Measurements from ENCODE around the gene TAAR9.

TAAR9 gene

GRCh38 chr6:132567566-132567965 is 29.5 kb downstream of the TAAR9 start:
- no peaks in the 10 kb centered on the region for H4K20me1 ChIP-seq (ENCODE audit: control insufficient read depth, insufficient read depth, low read depth, low read length)
- no peaks in the 10 kb centered on the region for H3F3A ChIP-seq (ENCODE audit: control insufficient read depth, insufficient read depth)
- no peaks in the 10 kb centered on the region for H3K9me3 ChIP-seq (ENCODE audit: control insufficient read depth, insufficient read depth, low read length)
- no peak overlapping the region for H3K27ac ChIP-seq (ENCODE audit: low read depth, low read length)
- H3K27me3 ChIP-seq (ENCODE audit: control insufficient read depth, low read length): no peaks in the 10 kb centered on the region
- H3K4me1 ChIP-seq (ENCODE audit: control insufficient read depth, low read length): no peaks in the 10 kb centered on the region
- no peaks in the 10 kb centered on the region for H3K9me2 ChIP-seq (replicated peaks; ENCODE audit: control insufficient read depth, low read length)
- TF ChIP-seq EZH2phosphoT487 (IDR thresholded peaks at IDR 0.05; ENCODE audit: borderline replicate concordance, low read length): no peak
- TF ChIP-seq, protein P1, sequence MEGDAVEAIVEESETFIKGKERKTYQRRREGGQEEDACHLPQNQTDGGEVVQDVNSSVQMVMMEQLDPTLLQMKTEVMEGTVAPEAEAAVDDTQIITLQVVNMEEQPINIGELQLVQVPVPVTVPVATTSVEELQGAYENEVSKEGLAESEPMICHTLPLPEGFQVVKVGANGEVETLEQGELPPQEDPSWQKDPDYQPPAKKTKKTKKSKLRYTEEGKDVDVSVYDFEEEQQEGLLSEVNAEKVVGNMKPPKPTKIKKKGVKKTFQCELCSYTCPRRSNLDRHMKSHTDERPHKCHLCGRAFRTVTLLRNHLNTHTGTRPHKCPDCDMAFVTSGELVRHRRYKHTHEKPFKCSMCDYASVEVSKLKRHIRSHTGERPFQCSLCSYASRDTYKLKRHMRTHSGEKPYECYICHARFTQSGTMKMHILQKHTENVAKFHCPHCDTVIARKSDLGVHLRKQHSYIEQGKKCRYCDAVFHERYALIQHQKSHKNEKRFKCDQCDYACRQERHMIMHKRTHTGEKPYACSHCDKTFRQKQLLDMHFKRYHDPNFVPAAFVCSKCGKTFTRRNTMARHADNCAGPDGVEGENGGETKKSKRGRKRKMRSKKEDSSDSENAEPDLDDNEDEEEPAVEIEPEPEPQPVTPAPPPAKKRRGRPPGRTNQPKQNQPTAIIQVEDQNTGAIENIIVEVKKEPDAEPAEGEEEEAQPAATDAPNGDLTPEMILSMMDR (IDR thresholded peaks at IDR 0.05; ENCODE audit: low read depth, low read length, poor library complexity, severe bottlenecking): no peak
- H3K36me3 ChIP-seq (ENCODE audit: control insufficient read depth, low read length): no peaks in the 10 kb centered on the region
- H3K79me2 ChIP-seq (ENCODE audit: control insufficient read depth, low read length): no peaks in the 10 kb centered on the region
- no peak overlapping the region for H3K4me2 ChIP-seq (ENCODE audit: low read length)
- H3K4me3 ChIP-seq (ENCODE audit: low read length): no peak overlapping the region

DNA sequence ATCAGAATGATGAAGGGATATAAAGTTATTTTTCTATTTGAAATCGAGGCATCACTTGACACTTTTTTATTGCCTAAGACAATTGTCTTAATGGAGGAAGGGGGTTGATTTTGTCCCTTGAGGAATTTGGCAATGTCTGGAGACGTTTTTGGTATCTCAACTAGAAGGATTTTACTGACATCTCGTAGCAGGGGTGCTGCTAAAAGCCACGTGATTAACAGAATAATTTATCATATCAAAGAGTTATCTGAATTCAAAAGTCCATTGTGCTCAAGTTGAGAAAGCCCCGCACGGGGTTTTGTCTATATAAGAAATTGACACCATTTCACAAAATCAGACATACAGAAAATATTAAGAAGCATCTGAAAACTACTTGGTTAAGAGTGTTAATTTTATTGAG is 30.5 kb downstream of the TAAR9 start:
- H3K36me3 ChIP-seq (ENCODE audit: control insufficient read depth, low read length): no peaks in the 10 kb centered on the region
- H3K9me2 ChIP-seq (replicated peaks; ENCODE audit: control insufficient read depth, low read length): no peaks in the 10 kb centered on the region
- no peaks in the 10 kb centered on the region for H3K27me3 ChIP-seq (ENCODE audit: control insufficient read depth, low read length)
- H3K4me3 ChIP-seq (ENCODE audit: low read length): no peak overlapping the region
- no peak overlapping the region for H3K27ac ChIP-seq (ENCODE audit: low read depth, low read length)
- H3K9me3 ChIP-seq (ENCODE audit: control insufficient read depth, insufficient read depth, low read length): no peaks in the 10 kb centered on the region
- no peaks in the 10 kb centered on the region for H3F3A ChIP-seq (ENCODE audit: control insufficient read depth, insufficient read depth)
- no peaks in the 10 kb centered on the region for H4K20me1 ChIP-seq (ENCODE audit: control insufficient read depth, insufficient read depth, low read depth, low read length)
- no peak for TF ChIP-seq EZH2phosphoT487 (IDR thresholded peaks at IDR 0.05; ENCODE audit: borderline replicate concordance, low read length)
- TF ChIP-seq, protein P1 (IDR thresholded peaks at IDR 0.05; ENCODE audit: low read depth, low read length, poor library complexity, severe bottlenecking): no peak
- H3K4me1 ChIP-seq (ENCODE audit: control insufficient read depth, low read length): no peaks in the 10 kb centered on the region
- H3K4me2 ChIP-seq (ENCODE audit: low read length): no peak overlapping the region
- H3K79me2 ChIP-seq (ENCODE audit: control insufficient read depth, low read length): no peaks in the 10 kb centered on the region

DNA sequence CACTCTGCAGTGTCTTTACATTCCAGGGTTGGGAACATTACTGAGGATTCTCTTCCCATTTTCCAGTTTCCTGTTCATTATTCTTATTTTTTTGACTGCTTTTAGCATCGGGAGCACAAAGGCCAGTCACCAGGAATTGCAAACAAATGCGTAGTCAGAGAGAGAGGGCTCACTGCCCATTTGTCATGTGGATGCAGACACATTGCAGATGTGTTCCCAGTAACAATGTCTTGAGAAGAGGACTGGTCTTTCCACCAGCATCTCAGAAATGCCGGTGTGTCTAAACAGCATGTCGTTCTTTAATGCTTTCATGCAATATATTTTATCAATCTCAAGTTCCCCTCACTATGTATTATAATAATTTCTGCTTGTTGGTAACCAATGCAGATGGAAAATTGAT is 31.1 kb downstream of the TAAR9 start:
- Histone ChIP-seq H3K79me2 (ENCODE audit: control insufficient read depth, low read length) (no peaks in the 10 kb centered on the region), H3K4me3 (ENCODE audit: low read length) (no peak overlapping the region), H3F3A (ENCODE audit: control insufficient read depth, insufficient read depth) (no peaks in the 10 kb centered on the region), H3K9me3 (ENCODE audit: control insufficient read depth, insufficient read depth, low read length) (no peaks in the 10 kb centered on the region), H3K4me2 (ENCODE audit: low read length) (no peak overlapping the region), H3K27ac (ENCODE audit: low read depth, low read length) (no peak overlapping the region), H3K36me3 (ENCODE audit: control insufficient read depth, low read length) (no peaks in the 10 kb centered on the region), H3K27me3 (ENCODE audit: control insufficient read depth, low read length) (no peaks in the 10 kb centered on the region), H4K20me1 (ENCODE audit: control insufficient read depth, insufficient read depth, low read depth, low read length) (no peaks in the 10 kb centered on the region), H3K9me2 (replicated peaks; ENCODE audit: control insufficient read depth, low read length) (no peaks in the 10 kb centered on the region), H3K4me1 (ENCODE audit: control insufficient read depth, low read length) (no peaks in the 10 kb centered on the region)
- no peak for TF ChIP-seq EZH2phosphoT487 (IDR thresholded peaks at IDR 0.05; ENCODE audit: borderline replicate concordance, low read length)
- TF ChIP-seq, protein P1 (IDR thresholded peaks at IDR 0.05; ENCODE audit: low read depth, low read length, poor library complexity, severe bottlenecking): no peak
